D341Med (cell line): ENCODE results near the gene DUSP5.

Source experiments
- DNase-seq: peaks from one replicate; pipeline ENCODE4 v3.0.0; 2012; ENCODE audit warnings: low spot score

Gene DUSP5

DNA sequence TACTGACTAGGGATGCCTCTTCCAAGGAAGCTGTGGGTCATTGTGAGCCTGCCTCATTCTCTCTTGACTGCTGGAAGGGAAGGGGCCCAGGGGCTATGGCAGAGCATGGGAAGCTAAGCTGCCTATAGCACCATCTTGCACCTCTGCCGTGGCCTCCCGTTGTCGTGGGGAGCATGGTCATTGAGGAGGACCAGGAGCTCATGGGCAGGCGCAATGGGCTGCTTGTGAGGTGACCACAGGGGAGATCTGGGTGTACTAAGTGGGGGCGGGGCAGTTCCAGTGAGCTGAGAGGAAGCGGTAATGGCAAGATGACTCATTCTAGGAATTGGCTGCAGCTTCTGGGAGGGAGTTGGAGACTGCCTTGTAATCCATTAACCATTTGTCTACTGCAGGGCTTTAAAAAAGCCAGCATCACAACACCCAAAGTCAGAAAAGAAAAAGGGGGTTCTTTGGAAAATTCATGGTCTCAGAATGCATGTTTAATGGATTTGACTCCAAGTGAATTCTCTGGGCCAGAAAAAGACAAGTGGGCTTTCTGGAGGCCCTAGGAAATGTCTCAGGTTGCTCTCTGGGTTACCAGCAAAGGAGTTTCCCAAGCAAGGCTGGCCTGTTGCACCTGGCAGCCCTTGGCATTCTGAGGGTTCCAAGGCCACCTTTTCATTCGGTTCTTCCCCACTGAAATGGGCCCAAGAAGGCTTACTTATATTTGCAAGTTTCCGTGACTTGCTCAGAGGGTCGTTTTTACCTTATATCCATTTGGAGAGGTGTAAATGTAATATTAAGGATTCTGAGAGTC lies 3.6 kb downstream of the DUSP5 start:
- peak; percentile 38 for DNase-seq

DNA sequence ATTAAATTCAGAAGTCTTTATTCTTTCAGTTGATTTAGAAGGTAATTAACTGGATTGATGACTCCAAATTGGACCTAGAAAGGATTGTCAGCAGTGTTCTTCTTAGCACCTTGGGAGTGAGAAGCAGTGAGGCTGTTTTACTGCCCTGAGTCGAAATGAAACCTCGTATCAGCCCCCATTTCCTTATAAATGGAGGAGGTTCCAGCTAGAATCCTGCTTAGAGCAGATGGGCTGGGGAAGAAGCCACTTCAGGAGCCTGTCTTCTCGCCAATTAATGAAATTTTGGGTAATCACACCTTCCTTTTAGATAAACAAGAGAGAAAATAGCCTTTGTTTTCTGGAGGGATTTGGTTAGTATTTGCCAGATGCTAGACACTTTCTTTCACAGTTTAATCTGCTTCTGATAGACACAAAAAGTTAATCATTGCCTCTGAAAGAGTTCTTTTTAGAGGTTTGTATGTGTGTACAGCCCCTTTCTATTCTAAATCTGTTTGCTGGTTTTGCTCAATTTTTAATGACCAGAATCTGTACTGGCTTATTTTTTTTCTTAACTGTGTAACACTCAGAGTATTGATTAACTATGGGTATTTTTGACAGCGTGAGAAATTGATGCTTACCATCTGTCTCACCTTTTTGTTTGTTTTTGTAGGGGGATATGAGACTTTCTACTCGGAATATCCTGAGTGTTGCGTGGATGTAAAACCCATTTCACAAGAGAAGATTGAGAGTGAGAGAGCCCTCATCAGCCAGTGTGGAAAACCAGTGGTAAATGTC lies 4.6 kb downstream of the DUSP5 start:
- DNase-seq: no peak

- no peak for DNase-seq
Observed at GRCh38 chr10:110502851-110503301, 5.2 kb downstream of the DUSP5 start.

DNA sequence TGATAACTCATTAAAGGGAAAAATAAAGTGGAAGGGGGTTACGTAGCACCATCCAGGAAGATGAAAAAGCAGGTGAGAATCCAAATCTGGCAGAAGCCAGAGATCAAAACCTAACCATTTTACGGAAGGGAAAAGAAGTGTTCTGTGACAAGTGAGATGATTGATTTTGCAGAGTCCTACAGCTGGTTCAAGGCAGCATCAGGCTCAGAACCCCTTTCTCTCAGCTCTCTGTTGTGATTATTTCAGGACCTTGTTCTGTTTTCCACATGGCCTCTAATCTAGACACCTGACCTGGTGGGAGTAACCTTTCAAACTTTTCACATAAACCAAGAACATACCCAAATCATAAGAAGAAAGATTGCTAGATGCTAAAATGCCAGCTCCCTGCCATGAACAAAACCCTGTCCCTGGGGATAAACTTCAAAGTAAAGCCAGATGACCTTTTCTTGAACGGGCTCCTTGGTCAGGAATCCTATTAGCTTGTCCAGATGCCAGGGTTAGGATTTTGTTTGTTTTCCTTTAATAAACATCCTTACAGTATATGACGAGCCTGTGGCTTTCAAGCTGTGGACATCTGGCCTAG lies 5.9 kb downstream of the DUSP5 start:
- no peak for DNase-seq

- no peak for DNase-seq
Observed at GRCh38 chr10:110504111-110504735, 6.5 kb downstream of the DUSP5 start.

GRCh38 chr10:110505130-110505770 lies 7.5 kb downstream of the DUSP5 start:
- no peak for DNase-seq

- DNase-seq: no peak
Observed at GRCh38 chr10:110506448-110506847, 8.7 kb downstream of the DUSP5 start.

- DNase-seq: no peak
Observed at GRCh38 chr10:110507346-110507745, 9.6 kb downstream of the DUSP5 start.

DNA sequence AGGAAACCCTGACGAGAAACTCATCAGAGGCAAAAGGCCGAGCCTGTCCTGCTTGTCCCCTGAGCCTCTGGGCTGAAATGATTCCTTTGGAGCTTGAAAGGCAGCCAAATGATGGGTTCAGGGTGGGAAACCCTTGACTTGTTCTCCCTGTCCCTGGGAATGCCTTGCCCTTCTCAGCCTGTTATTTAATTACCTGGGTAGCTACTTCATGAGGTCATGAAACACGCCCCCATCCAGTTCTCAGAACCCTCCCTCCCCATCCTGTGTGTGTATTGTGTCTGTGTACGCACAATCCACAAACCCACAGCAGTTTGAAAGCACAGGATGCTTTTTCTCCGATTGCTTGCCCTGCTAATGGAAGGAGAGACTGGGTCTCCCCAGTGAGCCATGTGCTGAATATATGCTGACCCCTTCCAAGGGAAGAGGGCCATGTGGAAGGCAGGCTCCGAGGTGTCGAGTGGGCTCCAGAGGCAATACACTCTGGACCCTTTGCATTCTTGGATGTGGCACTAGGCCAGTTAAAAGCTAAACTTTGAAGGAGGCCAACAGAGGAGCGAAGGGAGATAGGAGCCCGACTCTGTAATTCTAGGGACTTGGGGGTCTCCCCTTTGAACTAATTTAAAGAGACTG lies 10.6 kb downstream of the DUSP5 start:
- DNase-seq: no peak

DNA sequence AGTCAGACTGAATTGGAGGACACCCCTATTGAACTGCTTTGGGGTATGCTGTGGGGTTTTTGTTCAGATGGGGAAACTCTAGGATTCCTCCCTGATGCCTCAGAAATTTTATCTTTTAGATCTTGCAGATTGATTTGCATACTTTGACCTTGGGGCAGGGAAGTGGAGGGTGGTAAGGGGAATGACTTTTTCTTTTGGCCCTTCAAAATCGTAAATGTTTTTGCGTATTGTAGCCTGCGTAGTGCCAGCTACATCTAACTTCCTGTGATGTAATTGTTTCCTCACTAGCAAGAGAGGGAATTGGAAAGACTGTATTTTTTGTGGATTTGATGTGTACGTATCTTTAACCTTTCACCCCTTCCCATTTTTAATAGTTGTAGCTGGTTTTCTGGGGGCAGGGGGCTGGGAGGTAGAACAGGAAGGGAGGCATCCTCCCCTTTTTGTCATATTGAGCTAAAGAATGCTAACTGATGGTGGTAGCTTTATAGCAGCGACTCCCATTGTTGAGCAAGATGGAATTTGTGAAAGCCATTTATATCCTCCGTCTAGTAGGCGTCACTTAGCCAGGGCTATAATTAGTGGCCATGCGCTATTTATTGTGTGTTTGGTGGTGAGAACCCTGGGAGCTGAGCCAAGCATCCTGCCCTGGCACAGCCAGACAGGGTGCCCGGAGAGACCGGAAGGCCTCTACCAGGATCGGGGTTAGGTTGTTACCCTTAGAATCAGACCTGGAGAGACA lies 11.3 kb downstream of the DUSP5 start:
- DNase-seq: no peak

DNA sequence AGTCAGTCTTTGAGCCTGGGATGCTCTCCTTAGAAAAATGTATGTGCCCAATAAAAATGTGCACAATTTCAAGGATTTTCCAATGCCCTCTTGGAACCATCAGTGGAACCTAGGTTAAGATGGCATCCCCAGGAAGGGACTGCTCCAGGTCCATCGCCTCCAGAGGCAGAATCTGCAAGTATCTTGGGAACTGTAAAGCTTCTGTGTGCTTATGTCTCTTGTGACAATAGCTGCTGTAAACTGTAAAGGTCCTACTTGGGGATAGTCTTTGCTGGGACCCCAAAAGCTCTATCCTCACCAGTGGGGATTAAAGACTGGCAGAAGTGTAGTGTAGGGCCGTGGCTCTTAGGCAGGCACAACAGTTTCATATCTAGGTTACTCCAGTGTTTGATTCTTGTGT lies 11.9 kb downstream of the DUSP5 start:
- no peak for DNase-seq

- DNase-seq: no peak
Observed at GRCh38 chr10:110510086-110510485, 12.4 kb downstream of the DUSP5 start.

- DNase-seq: no peak
Observed at GRCh38 chr10:110510730-110511129, 13.0 kb downstream of the DUSP5 start.

DNA sequence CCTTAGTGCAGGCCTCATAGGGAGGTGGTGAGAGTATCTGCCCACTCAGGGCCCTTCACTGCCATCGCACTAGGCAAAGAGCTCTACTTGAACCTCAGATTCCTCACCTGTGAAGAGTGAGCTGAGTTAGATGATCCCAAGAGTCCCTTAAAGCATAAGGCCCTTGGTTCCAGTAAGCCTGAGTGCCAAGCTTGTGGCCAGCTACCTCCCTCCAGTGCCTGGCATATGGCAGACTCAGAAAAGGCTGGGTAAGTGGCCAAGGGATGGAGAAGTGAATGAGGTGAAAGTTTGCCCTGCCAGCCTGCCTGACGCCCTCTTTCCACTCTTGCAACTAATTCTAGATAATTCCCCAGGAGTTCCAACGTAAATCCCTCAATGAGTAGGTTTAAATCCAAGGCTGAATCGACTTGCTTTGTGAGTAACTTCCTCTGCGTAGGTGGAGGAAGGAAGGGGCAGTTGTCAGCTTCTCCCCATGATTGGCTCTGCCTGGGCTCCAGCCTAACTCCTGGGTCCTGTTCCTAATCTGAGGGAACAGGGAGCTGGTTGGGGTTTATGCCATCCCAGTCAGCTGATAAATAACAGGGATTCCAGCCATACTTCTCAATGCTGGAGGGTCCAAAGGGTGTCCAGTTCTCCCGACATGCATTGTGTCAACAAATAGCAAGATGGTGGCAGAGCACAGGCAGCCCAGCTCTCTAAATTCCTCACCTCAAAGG lies 14.2 kb downstream of the DUSP5 start:
- DNase-seq: no peak

DNA sequence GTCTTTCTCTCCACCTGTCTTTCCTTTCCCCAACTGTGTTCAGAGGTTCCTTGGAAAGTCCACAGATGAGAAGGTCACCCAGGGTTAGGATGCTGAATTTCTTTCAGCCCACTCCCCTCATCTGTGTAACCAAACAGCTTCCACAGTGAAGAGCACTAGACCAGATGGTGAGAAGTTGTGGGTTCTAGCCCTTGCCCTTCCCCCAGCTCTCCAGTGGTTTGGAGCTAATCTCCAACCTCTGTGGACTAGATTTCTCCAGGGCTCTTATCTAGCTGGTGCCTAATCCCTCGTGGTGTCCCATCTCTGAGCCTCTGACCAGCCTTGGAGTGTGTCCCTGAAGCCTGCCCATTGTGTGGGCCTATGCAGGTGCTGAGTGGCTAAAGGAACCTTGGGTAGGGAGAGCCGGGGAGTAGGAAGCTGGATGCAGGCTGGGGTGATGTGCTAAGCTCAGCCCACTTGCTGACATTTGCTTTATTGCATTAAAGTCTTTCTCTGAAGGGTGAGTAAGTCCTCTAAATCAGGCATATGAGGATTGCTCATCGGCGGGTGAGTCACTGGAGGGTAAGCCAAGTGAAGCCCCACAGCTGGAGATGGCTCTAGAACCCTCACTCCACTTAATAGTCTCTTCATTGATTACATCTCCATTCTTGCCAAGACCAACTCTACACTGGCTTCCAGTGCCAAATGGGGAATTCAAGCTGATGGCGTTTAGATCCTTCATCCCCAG lies 14.9 kb downstream of the DUSP5 start:
- no peak for DNase-seq

DNA sequence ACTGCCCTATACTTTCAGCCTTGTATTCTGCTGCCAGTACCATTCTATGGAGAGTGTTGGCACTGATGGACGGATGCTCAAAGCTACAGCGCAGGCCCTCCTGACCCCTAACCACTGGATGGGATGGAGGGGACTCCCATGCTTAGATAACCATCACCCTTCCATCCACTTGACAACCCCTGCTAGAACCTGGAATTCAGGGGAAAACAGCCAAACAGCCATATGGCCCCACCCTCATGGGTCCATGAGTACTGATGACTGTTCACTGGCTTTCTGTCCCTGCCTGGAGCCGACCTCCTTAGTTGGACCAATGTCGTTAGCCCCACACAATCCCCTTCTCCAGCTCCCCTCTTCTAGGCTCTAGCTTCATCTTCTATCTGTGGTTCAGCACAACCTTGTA lies 16.2 kb downstream of the DUSP5 start:
- no peak for DNase-seq

DNA sequence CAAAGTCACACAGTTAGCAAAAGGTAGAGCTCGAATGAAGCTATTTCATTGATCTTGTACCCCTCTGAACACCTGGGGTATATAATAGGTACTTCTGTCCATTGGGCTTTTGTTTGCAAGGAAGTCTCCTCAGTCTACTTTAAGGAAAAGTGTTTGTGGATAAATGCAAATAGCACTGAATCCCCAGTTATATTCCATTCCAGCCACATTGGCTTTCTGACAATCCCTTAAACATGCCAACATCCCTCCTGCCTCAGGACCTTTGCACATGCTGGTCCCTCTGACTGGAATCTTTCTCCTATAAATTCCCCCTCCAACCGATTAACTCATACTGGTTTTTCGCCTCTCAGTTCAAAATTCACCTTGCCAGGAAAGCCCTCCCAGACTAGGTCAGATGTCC lies 17.1 kb downstream of the DUSP5 start:
- DNase-seq: no peak

DNA sequence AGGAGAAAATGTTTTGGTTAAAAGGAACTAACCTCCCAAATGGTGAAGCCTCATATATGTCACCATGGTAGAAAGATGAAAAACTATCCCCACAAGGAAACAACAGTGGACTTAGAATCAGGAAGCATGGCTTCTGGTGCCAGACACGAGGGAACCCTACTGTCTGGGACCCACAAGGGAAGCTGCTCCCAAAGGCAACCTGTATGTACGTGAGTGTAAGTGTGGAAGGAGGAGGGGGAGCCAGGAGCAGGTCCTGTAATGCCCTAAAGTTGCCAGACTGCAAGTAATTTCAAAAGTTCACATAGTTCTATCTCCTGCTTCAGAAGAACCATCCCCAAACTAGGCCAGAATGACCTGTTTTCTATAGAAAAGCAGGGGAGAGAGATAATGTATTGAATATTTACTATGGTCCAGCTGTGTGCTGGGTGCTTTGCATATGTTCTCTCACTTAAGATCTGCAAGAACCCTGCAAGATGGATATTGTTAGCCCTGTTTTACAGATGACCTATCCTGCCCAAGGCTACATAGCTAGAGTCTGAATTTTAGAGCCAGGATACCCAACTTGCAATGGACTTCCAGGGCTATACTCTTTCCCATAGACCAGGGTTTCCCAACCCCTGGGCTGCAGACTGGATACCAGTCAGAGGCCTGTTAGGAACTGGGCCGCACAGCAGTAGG lies 19.2 kb downstream of the DUSP5 start:
- no peak for DNase-seq
